HEK293T (cell line): ENCODE results near the gene ERBB4.

Source experiments
- CTCF ChIA-PET: fragments of 350-600 bp; formaldehyde crosslinking; extraction: SDS; loops from one replicate; lab custom pipeline; 2021; ENCODE audit warnings: antibody characterized with exemption, inconsistent platforms; lab: Yijun Ruan, JAX
- POLR2A ChIA-PET: fragments of 350-600 bp; formaldehyde crosslinking; extraction: SDS; loops from one replicate; lab custom pipeline; 2020; ENCODE audit warnings: antibody characterized with exemption, inconsistent platforms; lab: Yijun Ruan, JAX
- DNase-seq: peaks from one replicate; pipeline ENCODE4 v3.0.0; 2012; ENCODE audit warnings: mixed read lengths; ENCODE audit errors: extremely low spot score
- ARNT ChIP-seq: fragments of 450-650 bp; IDR thresholded peaks from 2 replicates; pipeline ENCODE4 v1.6.1; 2017; ENCODE audit warnings: mild to moderate bottlenecking
- BHLHE40 ChIP-seq: fragments of 450-650 bp; IDR thresholded peaks from 2 replicates; pipeline ENCODE4 v1.6.1; 2016; ENCODE audit warnings: mild to moderate bottlenecking, moderate library complexity, borderline replicate concordance
- CTBP1 ChIP-seq: fragments of 450-650 bp; IDR thresholded peaks from 2 replicates; pipeline ENCODE4 v1.6.1; 2016; ENCODE audit warnings: borderline replicate concordance
- ELF4 ChIP-seq: fragments of 450-650 bp; IDR thresholded peaks from 2 replicates; pipeline ENCODE4 v1.6.1; 2017; ENCODE audit warnings: antibody characterized with exemption
- FOXA1 ChIP-seq: fragments of 450-650 bp; IDR thresholded peaks from 2 replicates; pipeline ENCODE4 v1.6.1; 2016; ENCODE audit warnings: mild to moderate bottlenecking
- FOXK2 ChIP-seq: fragments of 450-650 bp; IDR thresholded peaks from 2 replicates; pipeline ENCODE4 v1.6.1; 2016; ENCODE audit warnings: mild to moderate bottlenecking
- FOXM1 ChIP-seq: fragments of 450-650 bp; IDR thresholded peaks from 2 replicates; pipeline ENCODE4 v1.6.1; 2017; ENCODE audit warnings: mild to moderate bottlenecking, borderline replicate concordance
- HDGF ChIP-seq: fragments of 450-650 bp; IDR thresholded peaks from 2 replicates; pipeline ENCODE4 v1.6.1; 2017; ENCODE audit warnings: antibody characterized with exemption, borderline replicate concordance
- L3MBTL2 ChIP-seq: fragments of 450-650 bp; conservative IDR thresholded peaks from 2 replicates; pipeline ENCODE4 v1.6.1; 2016; ENCODE audit warnings: mild to moderate bottlenecking
- LEF1 ChIP-seq: fragments of 450-650 bp; IDR thresholded peaks from 2 replicates; pipeline ENCODE4 v1.6.1; 2017; ENCODE audit warnings: mild to moderate bottlenecking, borderline replicate concordance
- NFRKB ChIP-seq: fragments of 450-650 bp; IDR thresholded peaks from 2 replicates; pipeline ENCODE4 v1.6.1; 2016; ENCODE audit warnings: mild to moderate bottlenecking, moderate library complexity
- PKNOX1 ChIP-seq: fragments of 450-650 bp; IDR thresholded peaks from 2 replicates; pipeline ENCODE4 v1.6.1; 2016
- SP1 ChIP-seq: fragments of 450-650 bp; IDR thresholded peaks from 2 replicates; pipeline ENCODE4 v1.6.1; 2017
- SUZ12 ChIP-seq: fragments of 450-650 bp; IDR thresholded peaks from 2 replicates; pipeline ENCODE4 v1.6.1; 2016; ENCODE audit warnings: mild to moderate bottlenecking
- TARDBP ChIP-seq: fragments of 450-650 bp; IDR thresholded peaks from 2 replicates; pipeline ENCODE4 v1.6.1; 2016
- ZNF384 ChIP-seq: fragments of 450-650 bp; IDR thresholded peaks from 2 replicates; pipeline ENCODE4 v1.6.1; 2016

ERBB4 gene

GRCh38 chr2:211948932-211949331 is 589.7 kb downstream of the ERBB4 start:
- POLR2A ChIA-PET = no interaction called here
- TF ChIP-seq L3MBTL2 = no peak
- no peak for TF ChIP-seq PKNOX1
- TF ChIP-seq FOXM1 = no peak
- TF ChIP-seq LEF1 = no peak
- TF ChIP-seq ZNF384 = no peak
- no peak for TF ChIP-seq SP1
- TF ChIP-seq CTBP1 = no peak
- TF ChIP-seq BHLHE40 = no peak
- CTCF ChIA-PET = no interaction called here
- DNase-seq = no peak

GRCh38 chr2:211946960-211947359 is 591.6 kb downstream of the ERBB4 start:
- TF ChIP-seq CTBP1 (no peak), FOXA1 (no peak), ARNT (no peak), HDGF (no peak), PKNOX1 (no peak), TARDBP (no peak), BHLHE40 (no peak), L3MBTL2 (no peak), FOXM1 (no peak), SP1 (no peak), NFRKB (no peak), SUZ12 (no peak), LEF1 (no peak)
- no peak for DNase-seq
- ChIA-PET CTCF (no interaction called here), POLR2A (no interaction called here)

- TF ChIP-seq LEF1 (no peak), SP1 (no peak), PKNOX1 (no peak)
- DNase-seq = no peak
- POLR2A ChIA-PET = no interaction called here
- CTCF ChIA-PET = no interaction called here
Observed at GRCh38 chr2:211944572-211944971, 594.0 kb downstream of the ERBB4 start.

- DNase-seq = no peak
- TF ChIP-seq SP1 = no peak
- POLR2A ChIA-PET = no interaction called here
- CTCF ChIA-PET = no interaction called here
Observed at GRCh38 chr2:211942153-211942552, 596.4 kb downstream of the ERBB4 start.

- CTCF ChIA-PET = no interaction called here
- TF ChIP-seq CTBP1 (no peak), FOXA1 (no peak), ARNT (no peak), NFRKB (no peak), LEF1 (no peak), BHLHE40 (no peak), FOXM1 (no peak), PKNOX1 (no peak), TARDBP (no peak), HDGF (no peak), SUZ12 (no peak), ELF4 (no peak), SP1 (no peak), FOXK2 (no peak), L3MBTL2 (no peak), ZNF384 (no peak)
- no peak for DNase-seq
- POLR2A ChIA-PET = no interaction called here
Observed at GRCh38 chr2:211941216-211941747, 597.3 kb downstream of the ERBB4 start.

GRCh38 chr2:211939177-211939576 is 599.4 kb downstream of the ERBB4 start:
- no peak for DNase-seq
- POLR2A ChIA-PET = no interaction called here
- CTCF ChIA-PET = no interaction called here
- TF ChIP-seq ZNF384 (no peak), SUZ12 (no peak), BHLHE40 (no peak), NFRKB (no peak), ARNT (no peak), LEF1 (no peak), HDGF (no peak), FOXA1 (no peak)

- TF ChIP-seq TARDBP (no peak), FOXK2 (no peak), HDGF (no peak), FOXA1 (no peak), L3MBTL2 (no peak), ARNT (no peak), NFRKB (no peak)
- POLR2A ChIA-PET = no interaction called here
- CTCF ChIA-PET = no interaction called here
- DNase-seq = no peak
Observed at GRCh38 chr2:211934811-211935210, 603.8 kb downstream of the ERBB4 start.
